ENCODE data around the gene MRC1.
"Not testable (repeated sequence)": the region's sequence is repeated elsewhere in the genome, so short reads cannot be mapped to it uniquely, and the experiment has no call there.

MRC1 gene

GRCh38 chr10:17906002-17906401 is 96.9 kb downstream of the MRC1 start:
- DNase-seq (ENCODE audit: low read depth in 2 of 2) = no peak

GRCh38 chr10:17907641-17908040 is 98.5 kb downstream of the MRC1 start:
- no peak for DNase-seq (ENCODE audit: low read depth in 2 of 2)

GRCh38 chr10:17910125-17910789 is 101.1 kb downstream of the MRC1 start:
- DNase-seq (ENCODE audit: low read depth in 2 of 2) = no peak

GRCh38 chr10:17912754-17913153 is 103.6 kb downstream of the MRC1 start:
- no peak for DNase-seq (ENCODE audit: low read depth in 2 of 2)

- no peak for DNase-seq (ENCODE audit: low read depth in 2 of 2)
These were observed 104.5 kb downstream of the MRC1 start for GRCh38 chr10:17913604-17914003.

- DNase-seq (ENCODE audit: low read depth in 2 of 2) = no peak
These were observed 105.3 kb downstream of the MRC1 start for GRCh38 chr10:17914169-17915045.

- no peak for DNase-seq (ENCODE audit: low read depth in 2 of 2)
These were observed 106.0 kb downstream of the MRC1 start for GRCh38 chr10:17915181-17915580.

GRCh38 chr10:17918187-17918903 is 109.2 kb downstream of the MRC1 start:
- no peak for DNase-seq (ENCODE audit: low read depth in 2 of 2)

GRCh38 chr10:17921378-17921777 is 112.2 kb downstream of the MRC1 start:
- no peak for DNase-seq (ENCODE audit: low read depth in 2 of 2)

GRCh38 chr10:17923728-17924127 is 114.6 kb downstream of the MRC1 start:
- DNase-seq (ENCODE audit: low read depth in 2 of 2) = no peak

- no peak for DNase-seq (ENCODE audit: low read depth in 2 of 2)
These were observed 134.0 kb downstream of the MRC1 start for GRCh38 chr10:17943033-17943745.

- DNase-seq (ENCODE audit: low read depth in 2 of 2) = not testable (repeated sequence)
These were observed 141.1 kb downstream of the MRC1 start for GRCh38 chr10:17950269-17950668.

- DNase-seq (ENCODE audit: low read depth in 2 of 2) = no peak
These were observed 141.6 kb downstream of the MRC1 start for GRCh38 chr10:17950726-17951125.

GRCh38 chr10:17951868-17952371 is 142.8 kb downstream of the MRC1 start, which contains the start of gene SLC39A12:
Gene SLC39A12, plus strand, starts transcription at chr10:17951918. Its CDS starts 1,359 bp downstream, at chr10:17953277.
- DNase-seq (ENCODE audit: low read depth in 2 of 2) = no peak

- not testable (repeated sequence) for DNase-seq (ENCODE audit: low read depth in 2 of 2)
These were observed 145.2 kb downstream of the MRC1 start for GRCh38 chr10:17954372-17954771.

GRCh38 chr10:17954861-17955260 is 145.7 kb downstream of the MRC1 start:
- DNase-seq (ENCODE audit: low read depth in 2 of 2) = no peak

- DNase-seq (ENCODE audit: low read depth in 2 of 2) = no peak
These were observed 148.9 kb downstream of the MRC1 start for GRCh38 chr10:17958049-17958448.

- no peak for DNase-seq (ENCODE audit: low read depth in 2 of 2)
These were observed 150.7 kb downstream of the MRC1 start for GRCh38 chr10:17959870-17960269.

All from stimulated activated CD8-positive, alpha-beta memory T cell treated with anti-CD3 and anti-CD28 coated beads, Interleukin-15, amount 100 ng/mL, for 4 hours (primary cell).